ENCODE measurements around the gene CA10.

- TF ChIP-seq CTCF (IDR thresholded peaks at IDR 0.05; ENCODE audit: borderline replicate concordance, extremely low read depth, low read length, poor library complexity, severe bottlenecking) (no peak), EZH2 (IDR thresholded peaks at IDR 0.05; ENCODE audit: borderline replicate concordance, low read depth, low read length, severe bottlenecking) (no peak)
Observed at GRCh38 chr17:51820252-51820651, 338.3 kb downstream of the CA10 start.

Measured in DND-41 (cell line).